Mesenchymal stem cell (in vitro differentiated cells and primary cell): ENCODE results near the gene NLRP9.

Experiments used
- DNase-seq: peaks from one replicate; pipeline ENCODE4 v3.0.0-alpha.2; 2013
- H2AFZ ChIP-seq: one replicate; pipeline ENCODE4 v1.6.1; 2013; ENCODE audit warnings: low read depth, mild to moderate bottlenecking, control low read depth, inconsistent platforms, low read length, moderate library complexity
- H2AK5ac ChIP-seq: 2 replicates; pipeline ENCODE4 v1.6.1; 2013; ENCODE audit warnings: low read length, moderate library complexity, mild to moderate bottlenecking, inconsistent platforms; ENCODE audit not compliant: severe bottlenecking
- H2BK120ac ChIP-seq: one replicate; pipeline ENCODE4 v1.6.1; 2013; ENCODE audit warnings: low read depth, mild to moderate bottlenecking, inconsistent platforms, low read length, moderate library complexity
- H2BK12ac ChIP-seq, 2 experiments: one replicate each; pipeline ENCODE4 v1.6.1; 2013; ENCODE audit warnings: inconsistent platforms in 2 of 2, low read length in 2 of 2, mild to moderate bottlenecking in 2 of 2, moderate library complexity in 2 of 2, control low read depth in 1 of 2
- H2BK15ac ChIP-seq: one replicate; pipeline ENCODE4 v1.6.1; 2013; ENCODE audit warnings: mild to moderate bottlenecking, low read depth, inconsistent platforms; ENCODE audit not compliant: poor library complexity, severe bottlenecking
- H2BK5ac ChIP-seq: 2 replicates; pipeline ENCODE4 v1.6.1; 2013; ENCODE audit warnings: low read depth, mild to moderate bottlenecking, low read length, control low read depth, inconsistent platforms; ENCODE audit not compliant: poor library complexity, severe bottlenecking
- H3K14ac ChIP-seq, 2 experiments: one replicate each; pipeline ENCODE4 v1.6.1; 2013; ENCODE audit warnings: inconsistent platforms in 2 of 2, low read length in 2 of 2, control low read depth in 1 of 2, mild to moderate bottlenecking in 1 of 2, moderate library complexity in 1 of 2
- H3K18ac ChIP-seq, 2 experiments: one replicate each; pipeline ENCODE4 v1.6.1; 2013; ENCODE audit warnings: inconsistent platforms in 2 of 2, low read length in 2 of 2, control low read depth in 1 of 2, low read depth in 1 of 2, mild to moderate bottlenecking in 1 of 2
- H3K23ac ChIP-seq, 2 experiments: one replicate each; pipeline ENCODE4 v1.6.1; 2013; ENCODE audit warnings: inconsistent platforms in 2 of 2, low read length in 2 of 2, mild to moderate bottlenecking in 2 of 2, moderate library complexity in 2 of 2, control low read depth in 1 of 2
- H3K27ac ChIP-seq: 2 replicates; pipeline ENCODE4 v1.5.1; 2013; ENCODE audit warnings: mild to moderate bottlenecking, moderate library complexity, low read length, control low read depth, inconsistent platforms; ENCODE audit not compliant: poor library complexity, severe bottlenecking
- H3K27me3 ChIP-seq, 2 experiments: 2 replicates each; pipeline versions ENCODE4 v1.6.1 to v1.7.0; 2013; ENCODE audit warnings: low read length in 2 of 2, mild to moderate bottlenecking in 2 of 2, moderate library complexity in 2 of 2, control low read depth in 1 of 2, inconsistent platforms in 1 of 2; ENCODE audit not compliant: control insufficient read depth in 1 of 2, insufficient read depth in 1 of 2
- H3K36me3 ChIP-seq, 2 experiments: 2 replicates each; pipeline versions ENCODE4 v1.6.1 to v1.7.0; 2013; ENCODE audit warnings: low read length in 2 of 2, control low read depth in 1 of 2, inconsistent platforms in 1 of 2, low read depth in 1 of 2, mild to moderate bottlenecking in 1 of 2; ENCODE audit not compliant: insufficient read depth in 2 of 2, control insufficient read depth in 1 of 2
- H3K4ac ChIP-seq, 2 experiments: one replicate each; pipeline ENCODE4 v1.6.1; 2013; ENCODE audit warnings: inconsistent platforms in 2 of 2, low read length in 2 of 2, mild to moderate bottlenecking in 2 of 2, moderate library complexity in 2 of 2, control low read depth in 1 of 2, low read depth in 1 of 2
- H3K4me1 ChIP-seq: 2 replicates; pipeline ENCODE4 v1.6.1; 2013; ENCODE audit warnings: low read depth, low read length, control low read depth; ENCODE audit not compliant: control insufficient read depth, insufficient read depth
- H3K4me2 ChIP-seq: 2 replicates; pipeline ENCODE4 v1.6.1; 2013; ENCODE audit warnings: low read length, mild to moderate bottlenecking, inconsistent platforms; ENCODE audit not compliant: poor library complexity, severe bottlenecking
- H3K4me3 ChIP-seq, 2 experiments: 2 replicates each; pipeline versions ENCODE4 v1.5.1 to v1.7.0; 2013; ENCODE audit warnings: low read length in 2 of 2, mild to moderate bottlenecking in 2 of 2, control low read depth in 1 of 2, low read depth in 1 of 2; ENCODE audit not compliant: insufficient read depth in 1 of 2
- H3K79me1 ChIP-seq: replicated peaks from 2 replicates; pipeline ENCODE4 v1.6.1; 2013; ENCODE audit warnings: mild to moderate bottlenecking, control low read depth, low read length, inconsistent platforms; ENCODE audit not compliant: poor library complexity, severe bottlenecking
- H3K9ac ChIP-seq: 2 replicates; pipeline ENCODE4 v1.7.0; 2013; ENCODE audit warnings: mild to moderate bottlenecking, low read length, moderate library complexity
- H3K9me3 ChIP-seq: 2 replicates; pipeline ENCODE4 v1.7.0; 2013; ENCODE audit warnings: mild to moderate bottlenecking, low read length; ENCODE audit not compliant: control insufficient read depth
- H4K8ac ChIP-seq: one replicate; pipeline ENCODE4 v1.6.1; 2013; ENCODE audit warnings: inconsistent platforms, mild to moderate bottlenecking, low read length, moderate library complexity
- H4K91ac ChIP-seq: one replicate; pipeline ENCODE4 v1.6.1; 2013; ENCODE audit warnings: mild to moderate bottlenecking, low read length, inconsistent platforms
- WGBS: methylation state at CpG from one replicate; pipeline ENCODE4 v1.1.7; 2013; ENCODE audit warnings: mixed read lengths; 5-methylcytosine and 5-hydroxymethylcytosine counted together

The NLRP9 gene

GRCh38 chr19:55697069-55697440, 41.1 kb downstream of the NLRP9 start:
- WGBS, result 97% methylated on average over 11 of the region's 12 CpGs
- H2BK5ac ChIP-seq, result no peak overlapping the region
- H2BK12ac ChIP-seq, result no peak overlapping the region
- H3K18ac ChIP-seq, result no peak overlapping the region
- H3K4ac ChIP-seq, result no peak overlapping the region
- peaks cover 47% of the 10 kb centered on the region for H3K79me1 ChIP-seq
- no peaks in the 10 kb centered on the region for H3K9me3 ChIP-seq
- H3K14ac ChIP-seq, result no peak overlapping the region
- H3K9ac ChIP-seq, result no peak overlapping the region
- H2AK5ac ChIP-seq, result no peak overlapping the region
- H2BK15ac ChIP-seq, result no peak overlapping the region
- no peak overlapping the region for H3K4me3 ChIP-seq
- H3K4me2 ChIP-seq, result no peak overlapping the region
- H2AFZ ChIP-seq, result no peak overlapping the region
- DNase-seq, result no peak
- H3K23ac ChIP-seq, result no peak overlapping the region
- H4K91ac ChIP-seq, result no peak overlapping the region
- no peak overlapping the region for H3K27ac ChIP-seq
- H3K4me1 ChIP-seq, result no peaks in the 10 kb centered on the region
- peaks cover 67 to 82% of the 10 kb centered on the region in 2 experiments for H3K36me3 ChIP-seq
- H2BK120ac ChIP-seq, result no peak overlapping the region
- no peak overlapping the region for H4K8ac ChIP-seq
- no peaks in the 10 kb centered on the region for H3K27me3 ChIP-seq

- Histone ChIP-seq H3K9me3 (no peaks in the 10 kb centered on the region), H3K23ac (no peak overlapping the region), H3K79me1 (peaks cover 52% of the 10 kb centered on the region), H3K4ac (no peak overlapping the region), H3K18ac (no peak overlapping the region), H4K91ac (no peak overlapping the region), H3K27me3 (no peaks in the 10 kb centered on the region), H3K4me2 (no peak overlapping the region), H2BK5ac (no peak overlapping the region), H3K4me1 (no peaks in the 10 kb centered on the region), H4K8ac (no peak overlapping the region), H3K27ac (no peak overlapping the region), H2AFZ (no peak overlapping the region), H2AK5ac (no peak overlapping the region), H3K4me3 (no peak overlapping the region), H2BK12ac (no peak overlapping the region), H3K9ac (no peak overlapping the region), H3K36me3 (peaks cover 66 to 87% of the 10 kb centered on the region in 2 experiments), H2BK120ac (no peak overlapping the region), H2BK15ac (no peak overlapping the region), H3K14ac (no peak overlapping the region)
- 97% methylated on average over 20 of the region's 20 CpGs for WGBS
- DNase-seq, result no peak
Measured at GRCh38 chr19:55696301-55697068, 41.7 kb downstream of the NLRP9 start.

GRCh38 chr19:55695511-55696290, 42.5 kb downstream of the NLRP9 start:
- Histone ChIP-seq H3K23ac (no peak overlapping the region), H2BK12ac (no peak overlapping the region), H2AFZ (no peak overlapping the region), H3K4me1 (peaks cover under 1% of the 10 kb centered on the region), H3K27me3 (no peaks in the 10 kb centered on the region), H4K8ac (no peak overlapping the region), H3K4me2 (no peak overlapping the region), H2BK15ac (no peak overlapping the region), H3K14ac (no peak overlapping the region), H3K79me1 (peaks cover 57% of the 10 kb centered on the region), H3K4ac (no peak overlapping the region), H3K9ac (no peak overlapping the region), H3K27ac (no peak overlapping the region), H2BK5ac (no peak overlapping the region), H3K18ac (no peak overlapping the region), H2AK5ac (no peak overlapping the region), H4K91ac (no peak overlapping the region), H3K9me3 (no peaks in the 10 kb centered on the region), H3K36me3 (peaks cover 65 to 91% of the 10 kb centered on the region in 2 experiments), H3K4me3 (no peak overlapping the region), H2BK120ac (no peak overlapping the region)
- no peak for DNase-seq
- 97% methylated on average over 22 of the region's 23 CpGs for WGBS

GRCh38 chr19:55694656-55695491, 43.3 kb downstream of the NLRP9 start:
- Histone ChIP-seq H2AFZ (no peak overlapping the region), H2BK15ac (no peak overlapping the region), H3K4me3 (no peak overlapping the region), H2BK120ac (no peak overlapping the region), H3K9me3 (no peaks in the 10 kb centered on the region), H3K9ac (no peak overlapping the region), H3K14ac (no peak overlapping the region), H2AK5ac (no peak overlapping the region), H2BK5ac (no peak overlapping the region), H3K27ac (no peak overlapping the region), H3K18ac (no peak overlapping the region), H3K4me2 (no peak overlapping the region), H3K79me1 (peaks cover 64% of the 10 kb centered on the region), H3K4ac (no peak overlapping the region), H4K8ac (no peak overlapping the region), H3K4me1 (peaks cover 9% of the 10 kb centered on the region), H4K91ac (no peak overlapping the region), H3K23ac (no peak overlapping the region), H3K27me3 (no peaks in the 10 kb centered on the region), H3K36me3 (peaks cover 70 to 94% of the 10 kb centered on the region in 2 experiments), H2BK12ac (no peak overlapping the region)
- DNase-seq, result no peak
- WGBS, result 97% methylated on average over 30 of the region's 37 CpGs
